HG03060 (cell line): Measurements from ENCODE around the gene HS3ST3A1.
"Not testable (repeated sequence)": the region's sequence is repeated elsewhere in the genome, so short reads cannot be mapped to it uniquely, and the experiment has no call there.

Source experiments
- ATAC-seq: cut with Tn5 transposase; IDR thresholded peaks from one replicate; pipeline ENCODE4 v1.9.1; 2021; ENCODE audit warnings: low read depth, moderate number of reproducible peaks; ENCODE audit not compliant: unreplicated experiment

Gene HS3ST3A1

DNA sequence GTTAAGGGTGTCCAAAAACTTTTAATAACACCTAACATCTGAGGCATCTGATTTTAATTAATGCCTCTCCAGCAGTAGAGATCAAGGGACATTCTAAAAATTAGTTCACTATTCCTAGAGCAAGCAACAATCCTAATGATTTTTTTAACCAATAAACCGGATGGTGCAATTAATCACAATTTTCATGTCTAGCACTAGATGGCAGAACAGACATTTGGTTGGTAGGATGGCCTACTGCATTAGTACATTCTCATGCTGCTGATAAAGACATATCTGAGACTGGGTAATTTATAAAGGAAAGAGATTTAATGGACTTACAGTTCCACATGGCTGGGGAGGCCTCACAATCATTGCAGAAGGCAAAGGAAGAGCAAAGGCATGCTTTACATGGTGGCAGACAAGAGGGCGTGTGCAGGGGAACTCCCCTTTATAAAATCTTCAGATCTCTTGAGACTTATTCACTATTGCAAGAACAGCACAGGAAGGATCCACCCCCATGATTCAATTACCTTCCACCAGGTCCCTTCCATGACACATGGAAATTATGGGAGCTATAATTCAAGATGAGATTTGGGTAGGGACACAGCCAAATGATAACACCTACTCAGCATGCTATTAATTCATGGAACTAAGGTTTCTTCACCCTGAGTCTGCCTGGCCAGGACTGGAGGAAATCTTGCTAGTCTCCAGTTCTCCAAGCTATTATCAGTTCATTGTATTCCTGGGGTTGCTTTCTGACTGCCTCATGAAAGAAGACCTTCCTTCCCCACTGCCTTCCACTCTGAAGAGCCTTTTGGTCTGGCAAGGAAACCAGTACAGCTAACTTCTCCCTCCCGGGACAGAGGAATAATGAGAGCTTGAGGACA, 24.8 kb downstream of the HS3ST3A1 start:
- ATAC-seq, result no peak

GRCh38 chr17:13575922-13576419, 25.8 kb downstream of the HS3ST3A1 start:
- ATAC-seq, result no peak

GRCh38 chr17:13575466-13575865, 26.3 kb downstream of the HS3ST3A1 start:
- ATAC-seq, result no peak

GRCh38 chr17:13572581-13572980, 29.1 kb downstream of the HS3ST3A1 start:
- no peak for ATAC-seq

- no peak for ATAC-seq
These were observed 32.2 kb downstream of the HS3ST3A1 start for GRCh38 chr17:13569398-13570123.

- no peak for ATAC-seq
These were observed 32.9 kb downstream of the HS3ST3A1 start for GRCh38 chr17:13568582-13569397.

DNA sequence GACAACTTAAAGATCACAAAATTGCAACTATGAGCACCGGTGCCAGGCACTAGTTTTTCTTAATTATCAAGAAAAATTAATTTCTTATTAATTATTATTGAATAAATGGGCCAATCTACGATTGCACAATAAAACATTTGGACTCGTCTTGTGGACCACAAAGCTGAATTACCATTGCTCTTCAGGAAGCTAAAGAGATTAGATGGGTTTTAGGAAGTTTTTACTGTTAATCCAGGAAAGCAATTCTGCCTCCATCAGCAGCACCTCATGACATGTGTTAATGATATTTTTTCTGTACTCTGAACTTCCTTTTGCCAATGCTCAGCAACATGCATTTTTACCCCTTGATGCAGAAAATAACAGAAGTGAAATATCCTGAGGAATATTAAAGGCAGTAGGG, 37.9 kb downstream of the HS3ST3A1 start:
- no peak for ATAC-seq

- no peak for ATAC-seq
These were observed 39.4 kb downstream of the HS3ST3A1 start for GRCh38 chr17:13562271-13562800.

- ATAC-seq, result no peak
These were observed 40.0 kb downstream of the HS3ST3A1 start for GRCh38 chr17:13561606-13562270.

DNA sequence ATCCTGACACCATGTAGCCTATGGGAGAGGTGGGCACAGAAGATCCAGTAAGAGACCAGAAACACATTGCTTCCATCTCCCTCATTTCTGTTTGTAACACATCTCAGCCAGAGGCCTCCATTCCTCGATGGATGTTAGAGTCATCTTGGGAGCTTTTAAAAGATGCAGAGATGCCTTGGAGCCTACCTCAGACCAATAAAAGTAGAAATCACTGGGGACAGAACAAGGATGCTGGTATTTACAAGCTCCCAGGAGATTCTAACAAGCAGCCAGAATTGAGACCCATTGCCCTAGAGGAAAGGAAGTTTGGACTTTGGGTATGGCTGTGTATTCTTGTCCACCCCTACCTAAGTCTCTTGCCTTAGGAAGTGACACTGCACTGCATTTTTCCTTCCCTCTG, 40.8 kb downstream of the HS3ST3A1 start:
- ATAC-seq, result no peak

- no peak for ATAC-seq
These were observed 43.1 kb downstream of the HS3ST3A1 start for GRCh38 chr17:13558588-13558987.

GRCh38 chr17:13557077-13557476, 44.7 kb downstream of the HS3ST3A1 start:
- ATAC-seq, result no peak

GRCh38 chr17:13554231-13554630, 47.5 kb downstream of the HS3ST3A1 start:
- ATAC-seq, result no peak

DNA sequence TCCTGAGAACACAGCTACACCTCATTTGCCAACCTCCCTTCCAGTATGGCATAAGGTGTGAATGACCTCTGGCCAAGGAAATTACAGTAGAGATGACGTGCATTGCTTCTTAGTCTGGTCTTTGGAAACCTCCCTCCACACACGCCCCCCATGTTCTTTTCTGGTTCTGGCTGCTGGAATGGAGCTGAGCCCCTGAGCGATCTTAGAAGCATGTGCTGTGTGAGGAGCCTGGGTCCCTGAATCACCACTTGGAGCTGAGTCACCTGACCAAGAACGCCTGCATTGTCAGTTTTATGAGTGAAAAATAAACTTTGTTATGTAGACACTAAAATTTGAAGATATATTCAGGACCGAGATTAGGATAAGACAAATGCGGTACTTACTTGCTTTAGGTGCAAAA, 51.4 kb downstream of the HS3ST3A1 start:
- no peak for ATAC-seq

DNA sequence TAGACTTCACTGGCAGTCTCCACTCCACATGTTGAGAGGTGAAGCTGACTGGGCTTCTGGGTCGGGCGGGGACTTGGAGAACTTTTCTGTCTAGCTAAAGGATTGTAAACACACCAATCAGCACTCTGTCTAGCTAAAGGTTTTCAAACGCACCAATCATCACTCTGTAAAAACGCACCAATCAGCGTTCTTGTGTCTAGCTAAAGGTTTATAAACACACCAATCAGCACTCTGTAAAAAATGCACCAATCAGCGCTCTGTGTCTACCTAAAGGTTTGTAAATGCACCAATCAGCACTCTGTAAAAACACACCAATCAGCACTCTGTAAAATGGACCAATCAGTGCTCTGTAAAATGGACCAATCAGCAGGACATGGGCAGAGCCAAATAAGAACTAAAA, 53.2 kb downstream of the HS3ST3A1 start:
- ATAC-seq, result not testable (repeated sequence)

DNA sequence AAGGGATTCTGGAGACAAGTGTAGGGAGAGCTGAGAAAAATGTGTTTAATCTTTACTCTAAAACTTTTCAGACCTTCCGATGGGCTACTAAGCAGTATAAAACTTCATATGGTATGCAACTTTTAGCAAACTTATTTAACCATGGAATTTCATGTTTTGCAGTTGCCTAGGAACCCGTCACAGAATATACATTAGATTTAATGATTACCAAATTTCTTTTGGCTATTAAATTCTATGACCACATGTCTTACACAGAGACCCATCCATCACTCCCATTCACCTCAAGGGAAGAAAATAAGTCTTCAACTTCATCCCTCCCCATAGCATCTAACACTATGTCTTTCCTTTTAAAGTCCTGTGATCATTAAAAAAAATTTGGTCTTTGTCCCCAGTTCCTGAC, 54.9 kb downstream of the HS3ST3A1 start:
- ATAC-seq, result no peak

DNA sequence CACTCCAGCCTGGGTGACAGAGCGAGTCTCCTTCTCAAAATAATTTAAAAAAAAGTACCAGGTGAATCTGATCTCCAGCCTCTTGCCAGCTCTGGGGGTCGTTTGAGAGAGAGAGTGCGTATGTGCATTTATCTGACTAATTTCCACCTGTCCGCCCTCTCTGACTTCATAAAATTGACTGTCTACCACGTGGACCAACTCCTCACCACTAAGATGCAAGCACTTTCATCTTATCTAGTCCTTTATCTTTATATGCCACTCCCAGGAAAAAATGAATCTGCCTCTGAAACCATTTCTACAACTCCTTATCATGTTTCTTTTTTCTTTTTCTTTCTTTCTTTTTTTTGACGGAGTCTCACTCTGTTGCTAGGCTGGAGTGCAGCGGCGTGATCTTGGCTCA, 55.8 kb downstream of the HS3ST3A1 start:
- ATAC-seq, result no peak

DNA sequence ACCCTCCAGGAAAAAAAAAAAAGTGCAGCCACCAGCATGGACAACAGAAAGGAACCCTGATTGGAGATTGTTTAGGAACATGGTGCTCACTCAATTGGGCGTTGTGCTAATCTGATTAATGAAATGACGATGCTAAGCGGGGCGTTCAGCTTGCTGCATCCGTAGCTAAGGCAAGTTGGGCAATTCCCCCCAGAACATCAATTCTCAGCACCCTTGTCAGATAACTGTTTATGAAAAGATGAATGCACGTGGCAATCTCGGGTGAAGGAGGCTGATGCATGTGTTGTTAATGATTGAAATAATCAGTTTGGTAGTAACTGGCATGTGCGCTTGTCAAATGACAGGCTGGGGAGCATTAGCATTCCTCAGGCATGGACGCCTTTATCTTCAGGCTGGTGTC, 57.0 kb downstream of the HS3ST3A1 start:
- ATAC-seq, result no peak

DNA sequence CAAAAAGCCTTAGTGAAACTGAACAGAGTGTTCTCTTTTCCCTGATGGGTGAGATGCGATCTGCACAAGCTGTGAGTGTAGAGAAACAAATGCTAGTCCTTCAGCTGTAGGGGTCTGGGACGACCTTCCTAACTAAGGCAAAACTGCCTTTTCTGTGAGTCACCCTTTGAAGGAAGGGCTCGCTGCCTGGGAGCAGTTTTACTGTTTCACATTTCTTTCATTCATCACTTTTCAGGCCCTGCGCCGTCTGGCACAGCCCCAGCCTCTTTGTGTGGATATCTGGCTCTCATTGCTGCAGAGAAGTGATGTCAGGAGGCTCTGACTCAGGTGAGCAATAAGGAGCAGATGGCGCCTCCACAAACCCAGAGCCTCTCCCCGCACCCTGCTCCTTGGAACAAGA, 57.4 kb downstream of the HS3ST3A1 start:
- no peak for ATAC-seq

- no peak for ATAC-seq
These were observed 59.1 kb downstream of the HS3ST3A1 start for GRCh38 chr17:13542636-13543035.
